Stimulated activated CD8-positive, alpha-beta memory T cell treated with anti-CD3 and anti-CD28 coated beads, Interleukin-12 subunit alpha, Interleukin-12 subunit beta, amount 100 ng/mL, for 24 hours (primary cell): ENCODE data around the gene OR11H6.
"Not testable (repeated sequence)": the region's sequence is repeated elsewhere in the genome, so short reads cannot be mapped to it uniquely, and the experiment has no call there.

ENCODE experiments used
- DNase-seq: peaks from one replicate; pipeline ENCODE4 v3.0.0-alpha.2; 2020; ENCODE audit errors: extremely low read depth

Gene OR11H6, protein sequence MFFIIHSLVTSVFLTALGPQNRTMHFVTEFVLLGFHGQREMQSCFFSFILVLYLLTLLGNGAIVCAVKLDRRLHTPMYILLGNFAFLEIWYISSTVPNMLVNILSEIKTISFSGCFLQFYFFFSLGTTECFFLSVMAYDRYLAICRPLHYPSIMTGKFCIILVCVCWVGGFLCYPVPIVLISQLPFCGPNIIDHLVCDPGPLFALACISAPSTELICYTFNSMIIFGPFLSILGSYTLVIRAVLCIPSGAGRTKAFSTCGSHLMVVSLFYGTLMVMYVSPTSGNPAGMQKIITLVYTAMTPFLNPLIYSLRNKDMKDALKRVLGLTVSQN

DNA sequence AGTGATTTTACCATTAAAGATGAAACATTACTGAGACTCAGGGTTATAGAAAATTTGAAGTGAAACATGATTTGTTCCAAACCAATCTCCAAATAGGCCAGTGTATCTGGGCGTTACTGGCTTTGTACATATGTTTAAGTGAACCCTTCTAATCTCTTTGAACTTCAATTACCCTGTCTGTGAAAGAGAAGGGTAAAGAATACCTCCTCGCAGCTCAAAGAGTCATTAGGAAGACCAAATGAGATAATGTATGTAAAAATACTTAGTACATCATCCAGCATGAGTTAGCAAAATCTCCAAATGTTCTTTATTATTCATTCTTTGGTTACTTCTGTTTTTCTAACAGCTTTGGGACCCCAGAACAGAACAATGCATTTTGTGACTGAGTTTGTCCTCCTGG is at the start of gene OR11H6:
TSS of gene OR11H6 (plus strand) at position 301 of the 400 bp plus-strand sequence. CDS start at position 301, 0 bp downstream.
- no peak for DNase-seq

DNA sequence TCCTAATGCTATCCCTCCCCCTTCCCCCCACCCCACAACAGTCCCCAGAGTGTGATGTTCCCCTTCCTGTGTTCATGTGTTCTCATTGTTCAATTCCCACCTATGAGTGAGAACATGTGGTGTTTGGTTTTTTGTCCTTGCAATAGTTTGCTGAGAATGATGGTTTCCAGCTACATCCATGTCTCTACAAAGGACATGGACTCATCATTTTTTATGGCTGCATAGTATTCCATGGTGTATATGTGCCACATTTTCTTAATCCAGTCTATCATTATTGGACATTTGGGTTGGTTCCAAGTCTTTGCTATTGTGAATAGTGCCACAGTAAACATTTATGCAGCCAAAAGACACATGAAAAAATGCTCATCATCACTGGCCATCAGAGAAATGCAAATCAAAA is 49.3 kb upstream of the OR11H6 start:
- not testable (repeated sequence) for DNase-seq

DNA sequence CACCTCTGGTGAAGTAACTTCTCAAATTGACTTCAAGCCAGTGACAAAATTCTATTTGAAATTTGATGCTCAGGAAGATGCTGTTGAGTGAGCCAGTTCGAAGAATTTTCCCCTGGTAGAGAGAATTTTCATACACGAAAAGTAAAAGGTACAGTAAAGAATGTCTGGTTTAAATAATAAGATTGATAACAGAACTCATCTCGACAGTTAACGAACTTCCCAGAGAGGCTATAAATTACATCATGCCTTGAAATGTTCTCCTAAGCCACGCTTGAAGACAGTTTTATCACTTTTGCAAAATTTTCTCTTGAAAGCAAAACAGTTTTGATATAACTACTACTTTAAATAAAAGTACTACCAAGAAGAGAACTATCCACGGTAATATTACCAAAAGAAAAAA is 47.2 kb upstream of the OR11H6 start:
- DNase-seq, result no peak

DNA sequence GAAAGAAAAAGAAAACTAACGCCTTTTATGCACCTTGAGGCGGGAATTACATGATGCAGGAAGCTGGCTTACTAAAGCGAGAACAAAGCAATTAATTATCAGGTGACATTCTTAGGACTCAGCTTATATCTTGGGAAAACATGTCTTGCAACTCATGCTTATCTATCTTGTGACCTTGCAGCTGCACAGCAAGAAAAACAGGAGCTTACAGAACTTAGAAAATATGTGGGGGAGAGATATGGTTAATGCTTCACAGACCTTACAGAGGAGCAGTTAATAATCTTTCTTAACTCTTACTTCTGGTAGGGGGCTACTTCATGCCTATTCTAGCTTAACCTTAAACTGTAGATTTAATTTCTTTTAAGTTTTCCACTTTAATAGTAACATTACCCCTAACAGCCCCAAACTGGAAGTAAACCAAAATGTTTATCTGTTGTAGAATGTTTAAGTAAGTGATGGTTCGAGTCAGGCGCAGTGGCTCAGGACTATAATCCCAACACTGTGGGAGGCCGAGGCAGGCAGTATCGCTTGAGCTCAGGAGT is 46.0 kb upstream of the OR11H6 start:
- no peak for DNase-seq

DNA sequence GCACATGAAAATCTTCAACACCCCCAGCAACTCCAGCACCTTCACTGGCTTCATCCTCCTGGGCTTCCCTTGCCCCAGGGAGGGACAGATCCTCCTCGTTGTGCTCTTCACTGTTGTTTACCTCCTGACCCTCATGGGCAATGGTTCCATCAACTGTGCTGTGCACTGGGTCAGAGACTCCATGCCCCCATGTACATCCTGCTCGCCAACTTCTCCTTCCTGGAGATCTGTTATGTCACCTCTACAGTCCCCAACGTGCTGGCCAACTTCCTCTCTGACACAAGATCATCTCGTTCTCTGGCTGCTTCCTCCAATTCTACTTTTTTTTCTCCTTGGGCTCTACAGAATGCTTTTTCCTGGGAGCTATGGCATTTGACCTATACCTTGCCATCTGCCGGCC is 44.3 kb upstream of the OR11H6 start:
- no peak for DNase-seq

DNA sequence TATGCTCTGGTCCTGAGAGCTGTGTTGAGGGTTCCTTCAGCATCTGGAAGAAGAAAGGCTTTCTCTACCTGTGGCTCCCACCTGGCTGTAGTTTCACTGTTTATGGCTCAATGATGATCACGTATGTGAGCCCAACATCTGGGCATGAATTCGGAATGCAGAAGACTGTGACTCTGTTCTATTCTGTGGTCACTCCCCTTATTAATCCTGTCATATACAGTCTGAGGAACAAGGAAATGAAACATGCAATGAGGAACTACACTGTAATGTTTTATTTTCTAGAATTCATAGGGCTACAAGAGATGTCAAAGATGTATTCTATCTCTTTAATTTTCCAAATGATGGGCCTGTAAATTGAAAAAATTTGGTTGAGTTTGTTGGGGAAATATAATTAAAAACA is 43.6 kb upstream of the OR11H6 start:
- DNase-seq, result no peak

DNA sequence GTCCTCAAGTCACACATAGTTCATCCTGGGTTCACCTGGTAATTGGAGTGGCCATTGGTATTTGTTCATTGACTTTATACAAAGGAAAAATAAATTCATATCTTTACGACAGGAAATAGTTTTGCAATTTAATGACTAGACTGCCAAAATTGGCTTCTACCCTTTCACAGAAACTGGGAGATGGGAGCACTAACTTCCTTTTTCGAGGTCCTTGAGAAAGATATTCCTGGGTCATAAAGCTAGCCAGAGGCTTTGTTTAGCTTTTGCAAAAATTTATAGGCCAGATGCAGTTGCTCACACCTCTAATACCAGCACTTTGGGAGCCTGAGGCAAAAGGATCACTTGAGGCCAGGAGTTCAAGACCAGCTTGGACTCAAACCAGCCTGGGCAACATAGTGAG is 43.0 kb upstream of the OR11H6 start:
- DNase-seq, result no peak

DNA sequence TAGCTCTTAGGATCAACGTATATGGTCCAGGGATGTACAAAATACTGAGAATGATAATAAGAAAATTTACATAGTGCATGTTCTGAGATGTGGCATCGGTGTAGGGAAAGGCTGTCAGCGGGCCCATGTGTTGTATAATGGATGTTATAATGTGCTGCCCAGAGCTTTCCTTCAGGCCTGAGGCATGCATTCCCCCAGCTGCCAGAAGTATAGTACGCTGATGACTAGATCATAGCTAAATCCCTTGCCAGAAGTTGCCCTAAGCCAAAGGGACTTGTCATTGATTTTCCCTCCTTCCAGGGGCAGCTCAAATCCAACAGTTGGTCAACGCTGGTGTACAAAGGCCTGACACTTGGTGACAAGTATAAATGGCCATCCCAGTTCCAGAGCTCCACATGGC is 39.3 kb upstream of the OR11H6 start:
- no peak for DNase-seq

DNA sequence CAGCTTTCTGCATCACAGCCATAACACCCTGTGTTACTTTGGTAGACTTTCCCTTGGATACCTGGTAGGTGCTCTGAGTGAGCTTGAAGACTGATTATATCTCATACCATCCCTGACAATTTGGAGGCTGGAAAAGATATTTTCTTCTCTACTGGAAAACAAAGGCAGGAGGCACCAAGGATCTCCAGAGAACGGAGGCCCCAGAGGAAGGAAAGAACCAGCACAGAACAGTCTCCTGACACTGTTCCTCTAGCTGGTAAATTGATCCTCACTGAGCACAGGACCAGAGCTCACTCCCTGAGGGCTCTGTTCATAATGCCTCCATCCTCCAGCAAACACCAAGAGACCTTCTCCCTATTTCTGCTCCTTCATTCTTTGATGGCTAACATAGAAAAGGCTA is 32.9 kb upstream of the OR11H6 start, which contains the start of gene OR11G2:
TSS of gene OR11G2 (plus strand) at position 301 of the 400 bp plus-strand sequence. CDS start 6,542 bp downstream, outside the sequence.
- no peak for DNase-seq

DNA sequence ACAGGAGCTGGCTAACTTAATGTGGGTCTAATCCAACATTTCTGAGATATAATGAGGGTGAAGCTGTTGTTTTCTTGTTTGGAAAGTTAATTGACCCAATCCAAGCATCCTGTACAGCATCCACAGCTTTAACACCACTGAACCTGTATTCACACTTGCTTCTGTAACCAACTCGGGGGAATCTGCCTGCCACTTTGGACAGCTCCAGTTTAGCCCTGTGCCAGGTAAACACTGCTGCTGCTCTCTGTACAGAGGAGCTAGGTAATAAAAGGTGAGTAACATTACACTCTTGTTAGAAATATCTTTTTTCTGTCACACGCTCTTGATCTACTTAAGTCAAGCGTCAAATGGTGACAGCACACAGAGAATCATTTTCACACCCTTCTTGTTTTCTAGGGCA is 32.1 kb upstream of the OR11H6 start:
- DNase-seq, result no peak

DNA sequence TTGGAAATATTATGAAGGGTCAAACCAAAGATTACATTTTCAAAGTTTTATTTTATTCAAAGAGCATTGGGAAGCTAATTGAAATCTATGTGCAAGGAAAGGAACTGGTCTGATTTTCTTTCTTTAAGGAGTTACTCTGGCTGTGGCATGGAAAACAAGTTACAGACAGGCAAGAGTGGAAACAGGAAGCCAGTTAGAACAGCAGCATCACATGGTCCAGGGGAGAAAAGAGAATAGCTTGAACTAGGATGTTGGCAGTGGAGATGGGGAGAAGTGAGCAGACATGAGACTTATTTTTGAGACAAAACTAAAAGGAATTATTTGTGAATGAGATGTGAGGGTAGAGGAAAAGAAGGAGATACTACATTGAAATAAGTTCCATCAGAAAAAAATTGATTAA is 29.4 kb upstream of the OR11H6 start:
- DNase-seq, result no peak

DNA sequence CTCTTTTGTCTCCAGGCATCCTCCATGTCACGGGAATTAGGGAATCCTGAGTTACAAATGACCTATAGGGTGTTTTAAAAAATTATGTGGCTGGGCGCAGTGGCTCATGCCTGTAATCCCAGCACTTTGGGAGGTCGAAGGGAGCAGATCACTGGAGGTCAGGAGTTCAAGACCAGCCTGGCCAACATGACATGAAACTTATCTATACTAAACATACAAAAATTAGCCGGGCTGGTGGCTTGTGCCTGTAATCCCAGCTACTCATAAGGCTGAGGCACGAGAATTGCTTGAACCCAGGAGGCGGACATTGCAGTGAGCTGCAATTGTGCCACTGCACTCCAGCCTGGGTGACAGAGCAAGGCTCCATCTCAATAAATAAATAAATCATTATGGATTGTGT is 28.3 kb upstream of the OR11H6 start:
- not testable (repeated sequence) for DNase-seq

DNA sequence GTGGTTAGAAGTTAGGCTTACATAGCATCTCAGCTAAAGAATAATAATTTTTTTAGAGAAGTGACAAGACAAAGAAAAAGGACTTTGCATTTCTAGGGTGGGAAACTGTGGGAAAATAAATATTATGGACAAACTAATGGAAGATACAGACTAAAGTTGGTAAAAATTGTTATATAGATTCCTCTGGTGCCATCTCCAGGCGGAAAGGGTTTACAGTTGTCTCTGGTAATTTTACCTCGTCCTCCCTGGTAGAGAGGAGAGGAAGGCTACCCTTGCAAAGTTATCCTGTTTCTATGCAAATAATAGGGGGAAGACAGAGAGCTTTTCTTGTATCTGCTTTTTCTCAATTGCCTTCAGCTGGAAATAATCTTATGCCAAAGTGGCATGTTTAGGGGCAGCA is 27.6 kb upstream of the OR11H6 start:
- no peak for DNase-seq

DNA sequence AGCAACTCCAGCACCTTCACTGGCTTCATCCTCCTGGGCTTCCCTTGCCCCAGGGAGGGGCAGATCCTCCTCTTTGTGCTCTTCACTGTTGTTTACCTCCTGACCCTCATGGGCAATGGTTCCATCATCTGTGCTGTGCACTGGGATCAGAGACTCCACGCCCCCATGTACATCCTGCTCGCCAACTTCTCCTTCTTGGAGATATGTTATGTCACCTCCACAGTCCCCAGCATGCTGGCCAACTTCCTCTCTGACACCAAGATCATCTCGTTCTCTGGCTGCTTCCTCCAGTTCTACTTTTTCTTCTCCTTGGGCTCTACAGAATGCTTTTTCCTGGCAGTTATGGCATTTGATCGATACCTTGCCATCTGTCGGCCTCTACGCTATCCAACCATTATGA is 26.1 kb upstream of the OR11H6 start:
- no peak for DNase-seq

DNA sequence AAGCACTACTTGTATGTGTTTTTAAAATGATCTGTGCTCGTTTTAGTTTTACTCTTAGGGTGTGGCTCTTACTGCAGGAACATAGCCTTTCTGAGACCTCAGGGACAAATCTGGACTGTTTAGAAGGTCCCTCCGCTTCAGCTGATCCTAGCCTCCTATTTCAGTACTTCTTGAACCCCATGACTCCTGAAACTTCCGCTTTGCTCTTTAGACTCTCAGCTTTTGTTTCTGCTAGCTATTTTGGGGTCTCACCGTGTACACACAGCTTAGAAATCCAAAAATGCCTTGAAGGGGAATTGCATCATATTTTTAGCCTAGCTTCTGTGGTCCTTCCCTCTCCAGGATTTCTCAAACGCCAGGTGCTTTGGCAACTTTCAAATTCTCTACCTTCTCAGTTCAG is 24.5 kb upstream of the OR11H6 start:
- no peak for DNase-seq

DNA sequence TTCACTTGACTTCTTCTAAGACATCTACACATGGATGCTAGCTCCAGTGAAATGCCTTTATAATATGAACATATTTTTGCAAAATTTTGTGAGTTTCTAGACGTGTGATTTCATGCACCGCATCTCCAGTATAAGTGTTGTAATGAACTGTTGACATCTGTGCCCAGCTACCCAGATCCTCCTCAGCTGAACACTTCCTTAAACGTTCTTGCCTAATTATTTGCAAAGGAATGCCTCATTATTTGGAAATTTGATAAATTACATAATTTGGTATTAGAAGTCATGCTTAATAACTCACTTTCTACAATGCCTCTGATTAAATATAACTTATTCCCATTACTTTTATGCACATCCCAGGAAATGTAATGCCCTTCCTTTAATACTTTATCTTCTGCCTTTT is 18.8 kb upstream of the OR11H6 start:
- no peak for DNase-seq

DNA sequence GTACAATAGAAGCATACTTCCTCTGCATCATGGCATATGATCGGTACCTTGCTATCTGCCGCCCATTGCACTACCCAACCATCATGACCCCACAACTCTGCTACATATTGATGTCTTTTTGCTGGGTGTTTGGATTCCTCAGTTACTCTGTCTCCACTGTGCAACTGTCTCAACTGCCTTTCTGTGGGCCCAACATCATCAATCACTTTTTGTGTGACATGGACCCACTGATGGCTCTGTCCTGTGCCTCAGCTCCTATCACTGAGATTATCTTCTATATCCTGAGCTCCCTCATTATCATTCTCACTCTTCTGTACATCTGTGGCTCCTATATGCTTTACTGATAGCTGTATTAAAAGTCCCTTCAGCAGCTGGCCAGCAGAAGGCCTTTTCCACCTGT is 13.9 kb upstream of the OR11H6 start:
- no peak for DNase-seq

DNA sequence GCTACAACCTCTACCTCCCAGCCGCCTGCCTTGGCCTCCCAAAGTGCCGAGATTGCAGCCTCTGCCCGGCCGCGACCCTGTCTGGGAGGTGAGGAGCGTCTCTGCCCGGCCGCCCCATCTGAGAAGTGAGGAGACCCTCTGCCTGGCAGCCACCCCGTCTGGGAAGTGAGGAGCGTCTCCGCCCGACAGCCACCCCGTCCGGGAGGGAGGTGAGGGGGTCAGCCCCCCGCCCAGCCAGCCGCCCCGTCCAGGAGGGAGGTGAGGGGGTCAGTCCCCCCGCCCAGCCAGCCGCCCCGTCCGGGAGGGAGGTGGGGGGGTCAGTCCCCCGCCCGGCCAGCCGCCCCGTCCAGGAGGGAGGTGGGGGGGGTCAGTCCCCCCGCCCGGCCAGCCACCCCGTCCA is 11.1 kb upstream of the OR11H6 start:
- DNase-seq, result not testable (repeated sequence)

DNA sequence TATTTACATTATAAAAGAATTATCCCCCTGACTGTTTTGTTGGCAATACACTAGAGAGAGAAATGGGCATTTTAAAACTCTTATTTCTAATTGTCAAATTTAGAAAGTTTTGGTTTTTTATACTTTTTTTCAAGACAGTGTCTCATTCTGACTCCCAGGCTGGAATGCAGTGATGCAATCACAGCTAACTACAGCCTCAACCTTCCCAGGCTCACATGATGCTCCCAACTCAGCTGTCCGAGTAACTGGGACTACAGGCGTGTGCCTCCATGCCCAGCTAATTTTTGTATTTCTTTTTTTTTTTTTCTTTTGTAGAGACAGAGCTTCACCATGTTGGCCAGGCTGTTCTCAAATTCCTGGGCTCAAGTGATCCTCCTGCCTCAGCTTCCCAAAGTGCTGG is 8.3 kb upstream of the OR11H6 start:
- no peak for DNase-seq

DNA sequence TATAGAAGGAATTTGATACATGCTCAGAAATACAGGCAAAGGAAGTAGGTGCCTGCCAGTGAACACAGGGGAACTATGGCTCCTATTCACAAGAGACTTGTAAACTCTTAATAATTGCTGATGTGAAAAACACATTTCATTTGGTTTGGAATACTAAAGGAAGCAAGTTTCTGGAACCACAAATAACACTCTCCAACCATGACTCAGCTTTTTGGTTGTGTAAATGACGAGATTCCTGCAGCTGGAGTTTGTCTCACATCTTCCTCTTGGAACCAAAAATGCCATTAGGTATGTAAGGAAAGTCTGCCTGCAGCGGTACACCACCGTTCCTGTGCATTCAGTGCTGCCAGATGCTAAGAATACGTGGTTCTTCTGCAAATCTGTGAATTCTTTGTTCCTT is 4.5 kb upstream of the OR11H6 start:
- no peak for DNase-seq

DNA sequence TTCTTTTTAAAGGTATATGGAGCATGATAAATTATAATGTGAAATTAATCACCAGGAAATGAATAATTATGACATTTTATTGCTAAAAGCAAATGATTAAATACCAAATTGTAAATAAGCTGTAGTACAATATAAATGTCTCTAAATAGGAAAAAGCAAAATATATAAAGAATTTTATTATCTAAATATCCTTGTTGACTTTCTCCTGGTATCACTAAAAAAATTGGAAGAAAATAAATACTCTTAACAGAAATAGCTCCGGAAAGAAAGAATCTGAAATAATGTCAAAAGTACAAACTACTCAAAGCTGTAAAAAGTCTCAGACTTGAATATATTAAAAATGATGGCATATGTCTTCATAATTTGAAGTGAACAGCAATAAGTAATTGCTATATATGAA is 5.2 kb downstream of the OR11H6 start, which contains the start of gene OR11H7:
TSS of gene OR11H7 (plus strand) at position 301 of the 400 bp plus-strand sequence.
- no peak for DNase-seq

DNA sequence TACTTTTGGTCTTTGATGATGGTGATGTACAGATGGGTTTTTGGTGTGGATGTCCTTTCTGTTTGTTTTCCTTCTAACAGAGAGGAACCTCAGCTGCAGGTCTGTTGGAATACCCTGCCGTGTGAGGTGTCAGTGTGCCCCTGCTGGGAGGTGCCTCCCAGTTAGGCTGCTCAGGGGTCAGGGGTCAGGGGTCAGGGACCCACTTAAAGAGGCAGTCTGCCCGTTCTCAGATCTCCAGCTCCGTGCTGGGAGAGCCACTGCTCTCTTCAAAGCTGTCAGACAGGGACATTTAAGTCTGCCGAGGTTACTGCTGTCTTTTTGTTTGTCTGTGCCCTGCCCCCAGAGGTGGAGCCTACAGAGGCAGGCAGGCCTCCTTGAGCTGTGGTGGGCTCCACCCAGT is 11.9 kb downstream of the OR11H6 start:
- DNase-seq, result not testable (repeated sequence)

DNA sequence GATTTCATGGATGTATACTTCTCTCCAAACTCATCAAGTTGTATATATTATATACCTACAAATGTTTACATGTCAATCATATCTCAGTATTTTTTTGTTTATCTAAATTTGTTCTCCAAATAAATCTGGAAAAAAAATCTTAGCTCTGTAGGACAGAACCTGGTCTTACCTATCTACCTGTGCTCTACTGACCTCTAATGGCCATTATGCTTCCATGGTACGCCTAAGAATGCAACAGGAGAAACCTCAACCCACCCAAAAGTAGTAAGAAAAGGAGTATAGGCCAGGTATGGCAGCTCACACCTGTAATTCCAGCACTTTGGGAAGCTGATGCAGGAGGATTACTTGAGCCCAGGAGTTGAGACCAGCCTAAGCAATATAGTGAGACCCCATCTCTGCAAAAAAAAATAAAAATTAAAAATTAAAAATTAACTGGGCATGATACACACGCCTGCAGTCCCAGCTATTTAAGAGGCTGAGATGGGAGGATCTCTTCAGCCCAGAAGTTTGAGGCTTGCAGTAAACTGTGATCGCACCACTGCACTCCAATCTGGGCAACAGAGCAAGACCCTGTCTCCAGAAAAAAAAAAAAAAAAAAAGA is 24.2 kb downstream of the OR11H6 start:
- DNase-seq, result no peak
